Subcutaneous adipose tissue (tissue), 4 donors: ENCODE data around the gene ACTR5. TPM values are rescaled to one million over a fixed set of nuclear protein-coding genes. Genes with fewer than 3 reads are reported as not detected.

Source experiments
- CTCF ChIP-seq: fragments of 450-650 bp; IDR thresholded peaks from one replicate; pipeline ENCODE4 v1.5.1; 2016; ENCODE audit warnings: low read depth, mild to moderate bottlenecking, control low read depth, antibody characterized with exemption, moderate library complexity
- total RNA-seq, 4 donors: library from RNA; depleted of rRNA; stranded (reverse); fragments of >200 nt; gene quantifications; one replicate each; pipeline ENCODE4 v1.1.0, GENCODE V29; 2016

Gene ACTR5
- total RNA-seq: 1 to 10 TPM; 7.3 to 9.9 (median 8.4) TPM

DNA sequence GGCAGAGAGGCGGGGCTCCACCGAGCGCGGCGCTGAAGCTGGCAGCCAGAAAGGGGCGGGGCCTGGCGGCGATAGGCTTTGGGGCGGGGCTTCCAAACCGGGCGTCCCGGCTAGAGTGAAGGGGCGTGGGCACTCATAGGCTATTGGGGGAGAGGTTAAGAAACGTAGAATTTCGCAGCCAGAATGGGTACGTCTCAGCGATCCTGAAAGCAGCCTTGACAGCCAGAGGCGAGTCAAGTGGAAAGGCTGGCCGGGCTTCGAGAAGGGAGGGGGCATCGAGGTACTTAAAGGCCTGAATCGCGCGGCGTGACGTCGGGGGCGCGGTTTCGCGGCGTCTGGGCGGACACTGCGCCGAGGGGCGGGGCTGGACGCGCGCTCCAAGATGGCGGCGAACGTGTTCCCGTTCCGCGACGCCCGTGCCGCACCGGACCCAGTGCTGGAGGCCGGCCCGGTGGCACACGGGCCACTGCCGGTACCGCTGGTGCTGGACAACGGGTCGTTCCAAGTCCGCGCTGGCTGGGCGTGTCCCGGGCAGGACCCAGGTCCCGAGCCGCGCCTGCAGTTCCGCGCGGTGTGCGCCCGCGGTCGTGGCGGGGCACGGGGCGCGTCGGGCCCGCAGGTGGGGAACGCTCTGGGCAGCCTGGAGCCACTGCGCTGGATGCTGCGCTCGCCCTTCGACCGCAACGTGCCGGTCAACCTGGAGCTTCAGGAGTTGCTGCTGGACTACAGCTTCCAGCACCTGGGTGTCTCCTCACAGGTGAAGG lies at the start of gene ACTR5:
Gene ACTR5, plus strand, starts transcription at position 364 of the 764 bp plus-strand sequence. Its CDS starts 19 bp downstream, at position 383.
- TF ChIP-seq CTCF: no peak

DNA sequence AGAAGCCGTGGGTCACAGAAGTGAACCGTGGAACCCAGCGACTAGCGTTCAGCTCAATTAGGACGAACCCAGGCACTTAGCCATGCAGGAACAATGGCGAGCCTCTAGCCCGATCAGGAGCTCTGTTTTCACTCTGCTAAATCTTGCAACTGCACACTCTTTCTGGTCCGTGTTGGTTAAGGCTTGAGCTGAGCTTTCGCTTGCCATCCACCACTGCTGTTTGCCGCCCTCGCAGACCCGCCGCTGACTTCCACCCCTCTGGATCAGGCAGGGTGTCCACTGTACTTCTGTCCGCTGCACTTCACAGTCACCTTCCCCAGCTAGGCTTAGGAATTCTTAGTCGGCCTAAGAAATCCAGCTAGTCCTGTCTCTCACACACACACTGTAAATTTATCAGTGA lies 49.7 kb upstream of the ACTR5 start:
- TF ChIP-seq CTCF: no peak

GRCh38 chr20:38700141-38700540 lies 48.1 kb upstream of the ACTR5 start:
- TF ChIP-seq CTCF: no peak

DNA sequence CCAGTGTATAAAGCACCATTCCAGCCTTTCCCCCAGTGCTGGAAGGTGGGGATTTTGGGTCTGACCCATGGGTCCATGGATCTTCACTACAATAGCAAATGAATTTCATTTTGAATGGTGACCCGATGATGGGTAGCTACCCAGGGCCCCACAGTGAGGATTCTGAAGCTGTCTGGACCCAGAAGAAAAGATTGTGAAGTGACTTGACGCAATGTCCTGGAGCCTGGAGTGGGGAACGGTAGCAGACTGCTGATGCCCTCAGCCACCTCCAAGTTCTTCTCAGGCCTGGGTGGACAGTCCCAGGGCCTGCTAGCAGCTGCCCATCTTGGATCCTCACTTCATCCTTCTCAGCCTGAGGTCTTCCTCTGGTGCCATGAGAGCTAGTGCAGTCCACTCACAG lies 47.3 kb upstream of the ACTR5 start:
- no peak for TF ChIP-seq CTCF

GRCh38 chr20:38703526-38703925 lies 44.7 kb upstream of the ACTR5 start:
- no peak for TF ChIP-seq CTCF

- TF ChIP-seq CTCF: no peak
Measured at GRCh38 chr20:38704136-38704535, 44.1 kb upstream of the ACTR5 start.

DNA sequence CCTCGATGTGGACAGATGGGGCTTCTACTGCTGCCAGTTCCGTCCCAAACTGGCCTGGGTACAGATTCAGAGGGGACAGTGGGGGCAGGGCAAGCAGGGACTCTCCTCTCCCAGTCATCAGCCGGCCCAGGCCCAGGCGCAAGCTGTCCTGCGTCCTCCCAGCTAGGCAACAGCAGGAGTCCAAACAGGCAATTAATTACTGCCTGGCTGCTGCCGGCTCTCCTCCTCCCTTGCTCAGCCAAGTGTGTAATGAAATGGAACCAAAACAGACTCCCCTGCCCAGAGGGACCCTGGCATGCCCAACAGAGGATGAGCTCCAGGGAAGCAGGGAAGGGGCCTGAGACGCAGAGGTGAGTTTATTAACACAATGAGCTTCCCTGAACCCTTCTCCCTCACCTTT lies 41.8 kb upstream of the ACTR5 start:
- TF ChIP-seq CTCF: no peak
